Mesodermal cell (in vitro differentiated cells): ENCODE data around the gene XRRA1.
"Not testable (repeated sequence)": the region's sequence is repeated elsewhere in the genome, so short reads cannot be mapped to it uniquely, and the experiment has no call there.

Source experiments
- H3K27ac ChIP-seq: 2 replicates; pipeline ENCODE4 v1.7.0; 2013; ENCODE audit warnings: mild to moderate bottlenecking, low read depth, low read length, moderate library complexity; ENCODE audit not compliant: severe bottlenecking
- H3K36me3 ChIP-seq: 2 replicates; pipeline ENCODE4 v1.7.1; 2013; ENCODE audit warnings: mild to moderate bottlenecking, low read length, moderate library complexity; ENCODE audit not compliant: control insufficient read depth, insufficient read depth
- H3K4me1 ChIP-seq: one replicate; pipeline ENCODE4 v1.7.1; 2013; ENCODE audit warnings: mild to moderate bottlenecking, low read length; ENCODE audit not compliant: insufficient read depth, control insufficient read depth, poor library complexity, severe bottlenecking
- H3K4me3 ChIP-seq: 2 replicates; pipeline ENCODE4 v1.7.0; 2013; ENCODE audit warnings: low read length, control low read depth, mild to moderate bottlenecking; ENCODE audit not compliant: insufficient read depth, poor library complexity, severe bottlenecking; ENCODE audit errors: extremely low read depth
- H3K9me3 ChIP-seq: 2 replicates; pipeline ENCODE4 v1.7.1; 2013; ENCODE audit warnings: mild to moderate bottlenecking, low read length, moderate library complexity; ENCODE audit not compliant: control insufficient read depth
- WGBS, 2 experiments: methylation state at CpG; one replicate each; pipeline ENCODE4 v1.1.5; 2013; ENCODE audit warnings: missing lambda C conversion rate in 2 of 2; ENCODE audit not compliant: insufficient coverage in 2 of 2; 5-methylcytosine and 5-hydroxymethylcytosine counted together

The XRRA1 gene

DNA sequence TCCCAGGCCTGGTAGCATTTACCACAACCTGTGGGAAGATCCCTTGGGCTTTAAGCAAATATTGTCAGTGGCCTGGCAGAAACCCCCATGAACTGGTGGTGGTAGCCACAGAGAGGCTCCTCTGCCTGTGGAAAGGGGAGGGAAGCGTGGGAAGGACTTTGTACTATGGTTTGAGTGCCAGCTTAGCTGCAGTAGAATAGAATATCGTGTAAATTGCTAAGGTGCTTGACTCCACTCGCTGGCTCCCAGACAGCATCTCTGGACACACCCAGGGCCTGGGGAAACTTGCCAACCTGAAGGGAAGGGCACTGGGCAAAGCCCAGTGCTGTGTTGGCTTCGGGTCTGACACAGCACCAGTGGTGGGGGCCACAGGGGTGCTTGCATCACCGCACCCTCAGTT, 52.6 kb downstream of the XRRA1 start:
- Histone ChIP-seq H3K4me3 (no peak overlapping the region), H3K27ac (no peak overlapping the region), H3K36me3 (peaks cover under 1% of the 10 kb centered on the region), H3K4me1 (no peaks in the 10 kb centered on the region), H3K9me3 (peaks cover 9% of the 10 kb centered on the region)
- 92 to 97% methylated on average over 4 to 5 of the region's 5 CpGs for WGBS, 2 experiments

DNA sequence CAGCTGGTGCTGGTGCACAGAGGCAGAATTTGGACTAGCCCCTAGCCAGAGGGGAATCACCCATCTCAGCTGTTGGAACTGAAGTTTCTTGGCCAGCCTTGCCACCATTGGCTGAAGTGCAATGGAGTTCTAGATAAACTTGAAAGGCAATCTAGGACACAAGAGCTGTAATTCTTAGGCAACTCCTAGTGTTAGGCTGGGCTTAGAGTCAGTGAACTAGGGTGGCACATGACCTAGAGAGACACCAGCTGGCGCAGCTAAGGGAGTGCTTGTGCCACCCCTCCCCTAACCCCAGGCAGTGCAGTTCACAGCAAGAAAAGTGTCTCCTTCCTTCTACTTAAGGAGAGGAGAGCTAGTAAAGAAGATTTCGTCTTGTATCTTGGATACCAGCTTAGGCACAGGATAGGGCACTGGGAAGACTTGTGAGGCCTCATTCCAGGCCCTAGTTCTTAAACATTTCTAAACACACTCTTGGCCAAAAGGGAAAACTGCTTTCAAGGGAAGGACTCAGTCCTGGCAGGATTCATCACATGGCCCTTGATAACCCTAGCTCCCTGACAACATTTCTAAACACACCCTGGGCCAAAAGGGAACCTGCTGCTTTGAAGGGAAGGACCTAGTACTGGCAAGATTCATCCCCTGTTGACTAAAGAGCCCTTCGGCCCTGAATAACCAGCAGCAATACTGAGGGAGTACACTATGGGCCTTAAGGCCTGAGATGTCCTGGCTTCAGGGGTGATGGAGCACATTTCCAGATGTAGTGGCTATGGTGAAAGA, 53.4 kb downstream of the XRRA1 start:
- Histone ChIP-seq H3K36me3 (no peaks in the 10 kb centered on the region), H3K4me1 (no peaks in the 10 kb centered on the region), H3K27ac (no peak overlapping the region), H3K9me3 (peaks cover 2% of the 10 kb centered on the region), H3K4me3 (no peak overlapping the region)
- 93 to 94% methylated on average over 2 of the region's 3 CpGs for WGBS, 2 experiments

GRCh38 chr11:74893015-74893414, 55.9 kb downstream of the XRRA1 start:
- not testable (repeated sequence) for H3K4me3 ChIP-seq, H3K27ac ChIP-seq, H3K9me3 ChIP-seq, H3K4me1 ChIP-seq, H3K36me3 ChIP-seq

DNA sequence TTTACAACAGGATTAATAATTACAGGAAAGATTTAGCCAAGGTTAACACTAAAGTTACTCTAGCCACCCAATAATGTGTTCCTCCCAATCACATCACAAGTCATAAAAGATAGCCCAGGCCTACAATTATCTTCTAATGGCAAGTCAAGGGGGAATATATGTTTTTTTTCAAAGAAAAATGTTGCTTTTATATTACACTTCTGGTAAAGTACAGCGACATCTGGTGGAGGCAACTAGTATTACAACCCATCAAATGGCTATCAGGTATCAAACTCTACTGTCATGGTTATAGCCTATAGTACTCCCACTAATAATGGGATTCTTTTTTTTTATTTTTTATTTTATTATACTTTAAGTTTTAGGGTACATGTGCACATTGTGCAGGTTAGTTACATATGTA, 71.8 kb downstream of the XRRA1 start:
- Histone ChIP-seq H3K4me3 (no peak overlapping the region), H3K4me1 (no peaks in the 10 kb centered on the region), H3K36me3 (peaks cover 45% of the 10 kb centered on the region), H3K9me3 (peaks cover 9% of the 10 kb centered on the region), H3K27ac (no peak overlapping the region)
- WGBS, 2 experiments: no CpG with 5 or more reads among the region's 1 CpG

- Histone ChIP-seq H3K9me3 (peaks cover 44% of the 10 kb centered on the region), H3K36me3 (peaks cover 77% of the 10 kb centered on the region), H3K4me1 (no peaks in the 10 kb centered on the region), H3K4me3 (no peak overlapping the region), H3K27ac (no peak overlapping the region)
- 100% methylated on average over 1 of the region's 2 CpGs for WGBS, 2 experiments
These were observed 77.9 kb downstream of the XRRA1 start for GRCh38 chr11:74871037-74871436.

- H3K9me3 ChIP-seq: peaks cover 50% of the 10 kb centered on the region
- H3K27ac ChIP-seq: no peak overlapping the region
- H3K36me3 ChIP-seq: peaks cover 77% of the 10 kb centered on the region
- WGBS, 2 experiments: 88 to 100% methylated on average over 1 of the region's 1 CpG
- no peak overlapping the region for H3K4me3 ChIP-seq
- H3K4me1 ChIP-seq: no peaks in the 10 kb centered on the region
These were observed 78.4 kb downstream of the XRRA1 start for GRCh38 chr11:74870485-74870884.

- no peak overlapping the region for H3K27ac ChIP-seq
- H3K4me1 ChIP-seq: no peaks in the 10 kb centered on the region
- H3K9me3 ChIP-seq: peaks cover 50% of the 10 kb centered on the region
- H3K4me3 ChIP-seq: no peak overlapping the region
- peaks cover 79% of the 10 kb centered on the region for H3K36me3 ChIP-seq
These were observed 82.3 kb downstream of the XRRA1 start for GRCh38 chr11:74866557-74866956.

GRCh38 chr11:74863410-74863809, 85.5 kb downstream of the XRRA1 start:
- no peak overlapping the region for H3K4me3 ChIP-seq
- no peaks in the 10 kb centered on the region for H3K4me1 ChIP-seq
- H3K36me3 ChIP-seq: peaks cover 92% of the 10 kb centered on the region
- 100% methylated on average over 1 of the region's 2 CpGs; no CpG with 5 or more reads in 1 of the 2 experiments for WGBS, 2 experiments
- H3K9me3 ChIP-seq: peaks cover 54% of the 10 kb centered on the region
- no peak overlapping the region for H3K27ac ChIP-seq

- H3K4me3 ChIP-seq: no peak overlapping the region
- no peaks in the 10 kb centered on the region for H3K4me1 ChIP-seq
- H3K36me3 ChIP-seq: peaks cover 77% of the 10 kb centered on the region
- no peak overlapping the region for H3K27ac ChIP-seq
- peaks cover 29% of the 10 kb centered on the region for H3K9me3 ChIP-seq
These were observed 88.1 kb downstream of the XRRA1 start for GRCh38 chr11:74860743-74861142.

DNA sequence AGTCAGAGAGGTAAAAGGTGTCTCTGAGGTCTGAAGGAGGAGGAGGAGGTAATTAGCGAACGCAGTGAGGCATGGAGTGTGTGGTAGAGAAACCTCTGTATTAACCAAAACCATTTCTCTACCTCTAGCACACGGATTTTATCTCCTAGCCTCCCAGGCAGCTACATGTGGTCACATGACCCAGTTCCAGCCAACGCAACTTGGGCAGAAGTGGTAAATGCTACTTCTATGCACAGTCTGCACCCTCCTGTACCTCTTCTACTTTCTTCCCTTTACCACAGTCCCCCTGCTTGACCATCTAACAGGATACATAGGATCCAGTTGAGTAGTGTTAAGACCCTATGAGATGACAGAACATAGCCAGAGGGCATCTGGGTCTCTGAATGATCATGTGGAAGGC, 95.7 kb downstream of the XRRA1 start:
- H3K4me3 ChIP-seq: no peak overlapping the region
- H3K36me3 ChIP-seq: peaks cover 40% of the 10 kb centered on the region
- no peak overlapping the region for H3K27ac ChIP-seq
- H3K9me3 ChIP-seq: no peaks in the 10 kb centered on the region
- H3K4me1 ChIP-seq: peaks cover 23% of the 10 kb centered on the region
- WGBS, 2 experiments: 95% methylated on average over 2 of the region's 4 CpGs; no CpG with 5 or more reads in 1 of the 2 experiments

- H3K4me3 ChIP-seq: no peak overlapping the region
- peaks cover 60% of the 10 kb centered on the region for H3K36me3 ChIP-seq
- H3K4me1 ChIP-seq: peaks cover 25% of the 10 kb centered on the region
- no peaks in the 10 kb centered on the region for H3K9me3 ChIP-seq
- WGBS, 2 experiments: 10 to 37% methylated on average over 4 to 5 of the region's 7 CpGs
- peak overlapping the region; percentile 93 for H3K27ac ChIP-seq
These were observed 99.1 kb downstream of the XRRA1 start for GRCh38 chr11:74849525-74850391.
